Activated T-helper 17 cell treated with anti-CD3 and anti-CD28 coated beads, Interleukin-2, amount 50 U/mL, for 72 hours (primary cell): Measurements from ENCODE around the gene KPTN. TPM values are rescaled to one million over a fixed set of nuclear protein-coding genes. Genes with fewer than 3 reads are reported as not detected.

Experiments used
- ATAC-seq: fragments of 150-1000 bp; cut with Tn5 transposase; replicated peaks from 2 replicates; pipeline ENCODE4 v1.10.0; 2021; ENCODE audit warnings: mild to moderate bottlenecking, moderate library complexity
- H3K27ac Mint-ChIP-seq: one replicate; pipeline ENCODE4 v1.8.0; 2022; ENCODE audit warnings: mixed read lengths
- H3K27me3 Mint-ChIP-seq: one replicate; pipeline ENCODE4 v1.8.0; 2022; ENCODE audit warnings: mixed read lengths
- H3K36me3 Mint-ChIP-seq: one replicate; pipeline ENCODE4 v1.8.0; 2022; ENCODE audit warnings: low read depth, mild to moderate bottlenecking, mixed read lengths
- H3K4me1 Mint-ChIP-seq: one replicate; pipeline ENCODE4 v1.8.0; 2022; ENCODE audit warnings: mixed read lengths
- H3K4me3 Mint-ChIP-seq: one replicate; pipeline ENCODE4 v1.8.0; 2022; ENCODE audit warnings: mild to moderate bottlenecking, mixed read lengths
- H3K9me3 Mint-ChIP-seq: one replicate; pipeline ENCODE4 v1.8.0; 2022; ENCODE audit warnings: mixed read lengths
- total RNA-seq, 2 donors: library from RNA; stranded (reverse); gene quantifications; one replicate each; pipeline ENCODE4 v1.2.3, GENCODE V29; 2022

Gene KPTN
- total RNA-seq, 2 donors from 2014 or later = 12.9 to 17.7 TPM

- H3K36me3 Mint-ChIP-seq = no peaks in the 10 kb centered on the region
- no peaks in the 10 kb centered on the region for H3K9me3 Mint-ChIP-seq
- no peak overlapping the region for H3K27ac Mint-ChIP-seq
- ATAC-seq = no peak
- H3K27me3 Mint-ChIP-seq = peaks cover 50% of the 10 kb centered on the region
- H3K4me1 Mint-ChIP-seq = peaks cover 35% of the 10 kb centered on the region
- H3K4me3 Mint-ChIP-seq = peak overlapping the region; percentile 7
Measured at GRCh38 chr19:47448360-47448727, 35.7 kb downstream of the KPTN start.

GRCh38 chr19:47447470-47448359 lies 36.3 kb downstream of the KPTN start:
- H3K36me3 Mint-ChIP-seq = no peaks in the 10 kb centered on the region
- H3K27ac Mint-ChIP-seq = no peak overlapping the region
- peak overlapping the region; percentile 58 for H3K4me3 Mint-ChIP-seq
- no peaks in the 10 kb centered on the region for H3K9me3 Mint-ChIP-seq
- H3K4me1 Mint-ChIP-seq = peaks cover 38% of the 10 kb centered on the region
- peaks cover 56% of the 10 kb centered on the region for H3K27me3 Mint-ChIP-seq
- ATAC-seq = peak; percentile 68

- H3K9me3 Mint-ChIP-seq = no peaks in the 10 kb centered on the region
- H3K4me3 Mint-ChIP-seq = peak overlapping the region; percentile 58
- peaks cover 60% of the 10 kb centered on the region for H3K27me3 Mint-ChIP-seq
- peaks cover 38% of the 10 kb centered on the region for H3K4me1 Mint-ChIP-seq
- ATAC-seq = peak; percentile 21
- no peaks in the 10 kb centered on the region for H3K36me3 Mint-ChIP-seq
- H3K27ac Mint-ChIP-seq = no peak overlapping the region
Measured at GRCh38 chr19:47446534-47447469, 37.2 kb downstream of the KPTN start.

GRCh38 chr19:47445937-47446402 lies 38.0 kb downstream of the KPTN start:
- Mint-ChIP-seq H3K36me3 (no peaks in the 10 kb centered on the region), H3K27ac (peak overlapping the region; percentile 31), H3K4me3 (peak overlapping the region; percentile 58), H3K4me1 (peaks cover 38% of the 10 kb centered on the region), H3K27me3 (peaks cover 61% of the 10 kb centered on the region), H3K9me3 (no peaks in the 10 kb centered on the region)
- ATAC-seq = peak; percentile 39

- Mint-ChIP-seq H3K27me3 (peaks cover 61% of the 10 kb centered on the region), H3K4me3 (peak overlapping the region; percentile 58), H3K9me3 (no peaks in the 10 kb centered on the region), H3K27ac (peak overlapping the region; percentile 31), H3K36me3 (no peaks in the 10 kb centered on the region), H3K4me1 (peaks cover 38% of the 10 kb centered on the region)
- no peak for ATAC-seq
Measured at GRCh38 chr19:47445527-47445926, 38.5 kb downstream of the KPTN start.

- ATAC-seq = peak; percentile 39
- H3K4me3 Mint-ChIP-seq = peak overlapping the region; percentile 58
- peaks cover 38% of the 10 kb centered on the region for H3K4me1 Mint-ChIP-seq
- no peaks in the 10 kb centered on the region for H3K36me3 Mint-ChIP-seq
- no peaks in the 10 kb centered on the region for H3K9me3 Mint-ChIP-seq
- no peak overlapping the region for H3K27ac Mint-ChIP-seq
- peaks cover 62% of the 10 kb centered on the region for H3K27me3 Mint-ChIP-seq
Measured at GRCh38 chr19:47444388-47444821, 39.6 kb downstream of the KPTN start.

- Mint-ChIP-seq H3K27me3 (peaks cover 60% of the 10 kb centered on the region), H3K4me1 (peaks cover 38% of the 10 kb centered on the region), H3K27ac (no peak overlapping the region), H3K4me3 (peak overlapping the region; percentile 58), H3K36me3 (no peaks in the 10 kb centered on the region), H3K9me3 (no peaks in the 10 kb centered on the region)
- no peak for ATAC-seq
Measured at GRCh38 chr19:47443331-47443730, 40.7 kb downstream of the KPTN start.

GRCh38 chr19:47438793-47439220 lies 45.2 kb downstream of the KPTN start:
- no peaks in the 10 kb centered on the region for H3K9me3 Mint-ChIP-seq
- H3K4me1 Mint-ChIP-seq = peaks cover 17% of the 10 kb centered on the region
- no peaks in the 10 kb centered on the region for H3K36me3 Mint-ChIP-seq
- no peak overlapping the region for H3K4me3 Mint-ChIP-seq
- no peak for ATAC-seq
- H3K27me3 Mint-ChIP-seq = peaks cover 54% of the 10 kb centered on the region
- H3K27ac Mint-ChIP-seq = peak overlapping the region; percentile 1

- Mint-ChIP-seq H3K27ac (peak overlapping the region; percentile 18), H3K9me3 (no peaks in the 10 kb centered on the region), H3K36me3 (no peaks in the 10 kb centered on the region), H3K27me3 (peaks cover 44% of the 10 kb centered on the region), H3K4me1 (peaks cover 9% of the 10 kb centered on the region), H3K4me3 (no peak overlapping the region)
- ATAC-seq = no peak
Measured at GRCh38 chr19:47437500-47437899, 46.5 kb downstream of the KPTN start.

- H3K4me3 Mint-ChIP-seq = peak overlapping the region; percentile 11
Measured at GRCh38 chr19:47436712-47437401, 47.2 kb downstream of the KPTN start.

GRCh38 chr19:47435883-47436417 lies 48.1 kb downstream of the KPTN start:
- Mint-ChIP-seq H3K4me3 (peak overlapping the region; percentile 53), H3K9me3 (no peaks in the 10 kb centered on the region), H3K4me1 (peaks cover 9% of the 10 kb centered on the region), H3K27ac (no peak overlapping the region), H3K36me3 (no peaks in the 10 kb centered on the region), H3K27me3 (peaks cover 42% of the 10 kb centered on the region)
- ATAC-seq = no peak

More at GRCh38 chr19:47436712-47437401, 47.2 kb downstream of the KPTN start:
- H3K27ac Mint-ChIP-seq = peak overlapping the region; percentile 18
- H3K36me3 Mint-ChIP-seq = no peaks in the 10 kb centered on the region
- H3K27me3 Mint-ChIP-seq = peaks cover 44% of the 10 kb centered on the region
- H3K4me1 Mint-ChIP-seq = peaks cover 9% of the 10 kb centered on the region
- ATAC-seq = peak; percentile 95
- H3K9me3 Mint-ChIP-seq = no peaks in the 10 kb centered on the region

GRCh38 chr19:47435196-47435595 lies 48.8 kb downstream of the KPTN start:
- Mint-ChIP-seq H3K4me3 (peak overlapping the region; percentile 53), H3K27ac (no peak overlapping the region), H3K27me3 (peaks cover 41% of the 10 kb centered on the region), H3K36me3 (no peaks in the 10 kb centered on the region), H3K9me3 (no peaks in the 10 kb centered on the region), H3K4me1 (peaks cover 9% of the 10 kb centered on the region)
- ATAC-seq = peak; percentile 33

GRCh38 chr19:47434088-47434487 lies 49.9 kb downstream of the KPTN start:
- H3K27me3 Mint-ChIP-seq = peaks cover 37% of the 10 kb centered on the region
- ATAC-seq = no peak
- H3K4me3 Mint-ChIP-seq = no peak overlapping the region
- no peaks in the 10 kb centered on the region for H3K36me3 Mint-ChIP-seq
- H3K27ac Mint-ChIP-seq = no peak overlapping the region
- H3K4me1 Mint-ChIP-seq = peaks cover 9% of the 10 kb centered on the region
- H3K9me3 Mint-ChIP-seq = no peaks in the 10 kb centered on the region

- peaks cover 9% of the 10 kb centered on the region for H3K4me1 Mint-ChIP-seq
- H3K4me3 Mint-ChIP-seq = no peak overlapping the region
- ATAC-seq = no peak
Measured at GRCh38 chr19:47433121-47433520, 50.9 kb downstream of the KPTN start.

More at GRCh38 chr19:47433121-47433520, 50.9 kb downstream of the KPTN start:
- no peaks in the 10 kb centered on the region for H3K9me3 Mint-ChIP-seq
- peaks cover 32% of the 10 kb centered on the region for H3K27me3 Mint-ChIP-seq
- H3K27ac Mint-ChIP-seq = no peak overlapping the region
- H3K36me3 Mint-ChIP-seq = no peaks in the 10 kb centered on the region
